ENCODE measurements around the gene XBP1. TPM values are rescaled to one million over a fixed set of nuclear protein-coding genes. Genes with fewer than 3 reads are reported as not detected.

Gene XBP1
- total and polyA plus RNA-seq, 2 of the 8 experiments (the other 6 are each of a cell fraction or from before 2014, with no cell fraction given) = 99.8 to 131 TPM

DNA sequence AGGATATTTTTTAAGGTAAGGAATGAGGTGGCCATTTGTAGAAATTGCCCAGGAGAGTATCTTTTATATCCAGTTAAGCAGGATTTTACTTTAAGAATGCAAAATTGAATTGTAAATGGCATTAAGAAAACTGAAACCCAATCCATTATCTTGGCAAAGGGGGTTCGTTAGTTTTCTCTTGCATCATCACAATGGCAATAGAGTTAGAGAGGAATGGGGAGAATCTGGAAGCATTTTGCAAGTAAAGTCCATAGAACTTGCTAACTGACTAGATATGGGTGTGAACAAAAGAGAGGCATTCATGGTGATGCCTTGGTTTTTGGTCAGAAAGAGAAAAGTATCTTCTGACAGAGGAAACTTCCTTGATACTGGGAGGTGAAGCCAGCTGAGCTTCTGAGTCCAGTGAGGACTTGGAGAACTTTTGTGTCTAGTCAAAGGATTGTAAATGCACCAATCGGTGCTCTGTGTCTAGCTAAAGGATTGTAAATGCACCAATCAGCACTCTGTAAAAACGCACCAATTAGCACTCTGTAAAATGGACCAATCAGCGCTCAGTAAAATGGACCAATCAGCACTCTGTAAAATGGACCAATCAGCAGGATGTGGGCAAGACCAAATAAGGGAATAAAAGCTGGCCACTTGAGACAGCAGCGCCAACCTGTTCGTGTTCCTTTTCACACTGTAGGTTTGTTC, 31.5 kb downstream of the XBP1 start (continued):
- no peak for TF ChIP-seq CHD7 (IDR thresholded peaks at IDR 0.05; ENCODE audit: insufficient replicate concordance, low read length)
- TF ChIP-seq SRF (IDR thresholded peaks at IDR 0.05; ENCODE audit: low read depth, low read length) = peak; percentile 76
- no peak for TF ChIP-seq YY1 (IDR thresholded peaks at IDR 0.05; ENCODE audit: low read depth, low read length)

All from H1 (cell line).